Chondrocyte (in vitro differentiated cells): ENCODE measurements around the gene LRRC8C. TPM values are rescaled to one million over a fixed set of nuclear protein-coding genes. Genes with fewer than 3 reads are reported as not detected.
A peak's percentile ranks its signal among the peaks of the same experiment; 100 is the strongest.

Experiments
- DNase-seq: peaks from one replicate; pipeline ENCODE4 v3.0.0; 2021; ENCODE audit warnings: mixed read lengths, low spot score
- H3K27ac Mint-ChIP-seq: one replicate; pipeline ENCODE4 v1.8.0; 2021; ENCODE audit warnings: mild to moderate bottlenecking, moderate library complexity, mixed read lengths; ENCODE audit not compliant: unreplicated experiment
- H3K27me3 Mint-ChIP-seq: 2 replicates; pipeline ENCODE4 v1.8.0; 2021; ENCODE audit warnings: low read depth, mixed read lengths
- H3K36me3 Mint-ChIP-seq: 2 replicates; pipeline ENCODE4 v1.8.0; 2021; ENCODE audit warnings: low read depth, mixed read lengths
- H3K4me1 Mint-ChIP-seq: 2 replicates; pipeline ENCODE4 v1.8.0; 2021; ENCODE audit warnings: low read depth, mild to moderate bottlenecking, mixed read lengths
- H3K4me3 Mint-ChIP-seq: one replicate; pipeline ENCODE4 v1.8.0; 2021; ENCODE audit warnings: mild to moderate bottlenecking, moderate library complexity, mixed read lengths; ENCODE audit not compliant: unreplicated experiment
- H3K9me3 Mint-ChIP-seq: 2 replicates; pipeline ENCODE4 v1.8.0; 2021; ENCODE audit warnings: low read depth, mixed read lengths
- total RNA-seq: library from RNA; stranded (reverse); gene quantifications from 3 replicates; pipeline ENCODE4 v1.2.1, GENCODE V29; 2021
- TF ChIP-seq, protein P1 (sequence below): fragments of 200-600 bp; sonication (generic); IDR thresholded peaks from 2 replicates; pipeline ENCODE4 v1.5.0; 2021; ENCODE audit warnings: antibody characterized with exemption, mild to moderate bottlenecking, moderate library complexity

LRRC8C gene
- total RNA-seq, 1 donor from 2014 or later: 2.3 TPM

- Mint-ChIP-seq H3K27me3 (peaks cover 5% of the 10 kb centered on the region), H3K36me3 (no peaks in the 10 kb centered on the region), H3K4me3 (no peak overlapping the region), H3K9me3 (no peaks in the 10 kb centered on the region), H3K4me1 (peaks cover 2% of the 10 kb centered on the region), H3K27ac (no peak overlapping the region)
- TF ChIP-seq, protein P1, sequence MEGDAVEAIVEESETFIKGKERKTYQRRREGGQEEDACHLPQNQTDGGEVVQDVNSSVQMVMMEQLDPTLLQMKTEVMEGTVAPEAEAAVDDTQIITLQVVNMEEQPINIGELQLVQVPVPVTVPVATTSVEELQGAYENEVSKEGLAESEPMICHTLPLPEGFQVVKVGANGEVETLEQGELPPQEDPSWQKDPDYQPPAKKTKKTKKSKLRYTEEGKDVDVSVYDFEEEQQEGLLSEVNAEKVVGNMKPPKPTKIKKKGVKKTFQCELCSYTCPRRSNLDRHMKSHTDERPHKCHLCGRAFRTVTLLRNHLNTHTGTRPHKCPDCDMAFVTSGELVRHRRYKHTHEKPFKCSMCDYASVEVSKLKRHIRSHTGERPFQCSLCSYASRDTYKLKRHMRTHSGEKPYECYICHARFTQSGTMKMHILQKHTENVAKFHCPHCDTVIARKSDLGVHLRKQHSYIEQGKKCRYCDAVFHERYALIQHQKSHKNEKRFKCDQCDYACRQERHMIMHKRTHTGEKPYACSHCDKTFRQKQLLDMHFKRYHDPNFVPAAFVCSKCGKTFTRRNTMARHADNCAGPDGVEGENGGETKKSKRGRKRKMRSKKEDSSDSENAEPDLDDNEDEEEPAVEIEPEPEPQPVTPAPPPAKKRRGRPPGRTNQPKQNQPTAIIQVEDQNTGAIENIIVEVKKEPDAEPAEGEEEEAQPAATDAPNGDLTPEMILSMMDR: peak; percentile 83
- no peak for DNase-seq
These were observed 34.2 kb upstream of the LRRC8C start for GRCh38 chr1:89598450-89599331.

DNA sequence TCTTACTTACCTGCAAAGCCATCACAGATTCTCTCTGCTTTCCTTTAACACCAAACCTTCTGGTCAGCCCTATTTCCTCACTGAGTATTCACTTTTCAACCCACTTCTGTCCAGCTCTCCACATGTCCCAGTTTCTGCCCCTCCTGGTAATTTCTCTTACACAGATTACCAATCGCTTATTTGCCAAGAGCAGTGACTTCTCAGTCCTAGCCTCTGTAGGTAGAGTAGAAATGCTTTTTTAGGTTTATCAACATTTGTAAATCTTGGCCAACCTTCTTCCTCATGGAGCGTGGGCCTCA is 33.6 kb upstream of the LRRC8C start:
- Mint-ChIP-seq H3K27me3 (peaks cover 5% of the 10 kb centered on the region), H3K9me3 (no peaks in the 10 kb centered on the region), H3K4me3 (no peak overlapping the region), H3K4me1 (peaks cover 6% of the 10 kb centered on the region), H3K36me3 (no peaks in the 10 kb centered on the region), H3K27ac (no peak overlapping the region)
- DNase-seq: no peak
- TF ChIP-seq, protein P1: peak; percentile 63

- Mint-ChIP-seq H3K27me3 (peaks cover 5% of the 10 kb centered on the region), H3K4me1 (peaks cover 14% of the 10 kb centered on the region), H3K36me3 (no peaks in the 10 kb centered on the region), H3K27ac (no peak overlapping the region), H3K4me3 (no peak overlapping the region), H3K9me3 (no peaks in the 10 kb centered on the region)
- DNase-seq: no peak
- TF ChIP-seq, protein P1: no peak
These were observed 32.3 kb upstream of the LRRC8C start for GRCh38 chr1:89600451-89601224.

- Mint-ChIP-seq H3K27me3 (peaks cover 5% of the 10 kb centered on the region), H3K9me3 (no peaks in the 10 kb centered on the region), H3K36me3 (no peaks in the 10 kb centered on the region), H3K27ac (no peak overlapping the region), H3K4me3 (no peak overlapping the region), H3K4me1 (peaks cover 23% of the 10 kb centered on the region)
- DNase-seq: no peak
- TF ChIP-seq, protein P1: no peak
These were observed 30.0 kb upstream of the LRRC8C start for GRCh38 chr1:89602871-89603404.

- Mint-ChIP-seq H3K36me3 (no peaks in the 10 kb centered on the region), H3K4me1 (peaks cover 23% of the 10 kb centered on the region), H3K9me3 (no peaks in the 10 kb centered on the region), H3K4me3 (no peak overlapping the region), H3K27me3 (peaks cover 5% of the 10 kb centered on the region), H3K27ac (no peak overlapping the region)
- DNase-seq: no peak
- TF ChIP-seq, protein P1: no peak
These were observed 29.1 kb upstream of the LRRC8C start for GRCh38 chr1:89603651-89604413.
